HCT116 (cell line): ENCODE results near the gene CDKAL1. TPM values are rescaled to one million over a fixed set of nuclear protein-coding genes. Genes with fewer than 3 reads are reported as not detected.

ENCODE experiments used
- ATAC-seq: fragments of 200-7000 bp; cut with Tn5 transposase; 2 replicates; pipeline ENCODE4 v1.9.1; 2020; ENCODE audit warnings: mild to moderate bottlenecking, moderate library complexity
- BruUV-seq: library from RNA; stranded (reverse); fragments of 400-500 nt; replicated peaks from 2 replicates; lab custom pipeline; 2021; lab: Mats Ljungman, UMichigan
- CTCF ChIA-PET: fragments of 300-600 bp; sonication (Branson Sonifier 250); formaldehyde crosslinking; loops from one replicate; lab custom pipeline; 2021; ENCODE audit warnings: antibody characterized with exemption; lab: Charles Lee
- POLR2A ChIA-PET: fragments of 300-600, 350-600 bp; sonication (Branson Sonifier 250); formaldehyde crosslinking; loops from one replicate; lab custom pipeline; 2021; ENCODE audit warnings: antibody characterized with exemption; lab: Charles Lee
- RAD21 ChIA-PET, 2 experiments: fragments of 300-600 bp; sonication (Branson Sonifier 250); formaldehyde crosslinking; loops; one replicate each; lab custom pipeline; 2023; ENCODE audit warnings: low total read pairs in 2 of 2; ENCODE audit not compliant: uncharacterized antibody in 2 of 2, unreplicated experiment in 2 of 2, low non-redundant PET in 1 of 2; lab: Charles Lee
- DNase-seq: peaks from one replicate; pipeline ENCODE4 v3.0.0-alpha.2; 2010; ENCODE audit warnings: low read depth, low spot score
- H2AFZ ChIP-seq: fragments of 200-600 bp; shearing (Covaris generic), sonication (generic); 2 replicates; pipeline ENCODE4 v1.6.1; 2017; ENCODE audit warnings: low read depth, mixed run types, mixed read lengths, antibody characterized with exemption, low read length; ENCODE audit not compliant: poor library complexity, severe bottlenecking
- H3K27ac ChIP-seq: 2 replicates; pipeline ENCODE4 v1.5.1; 2012; ENCODE audit warnings: low read depth, low read length
- H3K27me3 ChIP-seq: fragments of 200-600 bp; sonication (generic); 2 replicates; pipeline ENCODE4 v1.6.1; 2016; ENCODE audit warnings: mixed run types, low read length, mixed read lengths; ENCODE audit not compliant: insufficient read depth
- H3K36me3 ChIP-seq, 2 experiments: fragments of 200-500 bp in 1 of 2; fragments of 200-600 bp in 1 of 2; sonication (Bioruptor generic) in 1 of 2; sonication (generic) in 1 of 2; 2 replicates each; pipeline versions ENCODE4 v1.5.1 to v1.6.1; 2014 to 2016; ENCODE audit warnings: low read length in 2 of 2, inconsistent platforms in 1 of 2, mixed read lengths in 1 of 2, mixed run types in 1 of 2; ENCODE audit not compliant: insufficient read depth in 2 of 2, control insufficient read depth in 1 of 2
- H3K4me1 ChIP-seq, 2 experiments: fragments of 200-600 bp in 1 of 2; sonication (generic) in 1 of 2; 2 replicates each; pipeline versions ENCODE4 v1.5.1 to v1.6.1; 2012 to 2017; ENCODE audit warnings: low read length in 2 of 2, inconsistent platforms in 1 of 2, mild to moderate bottlenecking in 1 of 2, mixed read lengths in 1 of 2, mixed run types in 1 of 2, moderate library complexity in 1 of 2; ENCODE audit not compliant: insufficient read depth in 2 of 2, control insufficient read depth in 1 of 2
- H3K4me2 ChIP-seq: fragments of 200-600 bp; sonication (generic); 2 replicates; pipeline ENCODE4 v1.6.1; 2017; ENCODE audit warnings: mixed run types, low read length, mixed read lengths
- H3K4me3 ChIP-seq, 2 experiments: fragments of 200-600 bp in 1 of 2; sonication (generic) in 1 of 2; replicated peaks in 1 of 2; 2 replicates each; pipeline ENCODE4 v1.5.1; 2011 to 2016; ENCODE audit warnings: low read length in 2 of 2, control low read depth in 1 of 2, low read depth in 1 of 2, mild to moderate bottlenecking in 1 of 2, mixed read lengths in 1 of 2, mixed run types in 1 of 2
- H3K79me2 ChIP-seq: fragments of 200-600 bp; sonication (generic); 2 replicates; pipeline ENCODE4 v1.6.1; 2017; ENCODE audit warnings: mild to moderate bottlenecking, mixed run types, low read length, moderate library complexity, mixed read lengths; ENCODE audit not compliant: insufficient read depth
- H3K9ac ChIP-seq: fragments of 200-600 bp; sonication (generic); 2 replicates; pipeline ENCODE4 v1.6.1; 2016; ENCODE audit warnings: low read length, mixed read lengths
- H3K9me2 ChIP-seq: fragments of 200-600 bp; sonication (generic), shearing (Covaris generic); 2 replicates; pipeline ENCODE4 v1.6.1; 2017; ENCODE audit warnings: mixed run types, mild to moderate bottlenecking, moderate library complexity; ENCODE audit not compliant: insufficient read depth
- H3K9me3 ChIP-seq, 2 experiments: fragments of 200-500 bp in 1 of 2; fragments of 200-600 bp in 1 of 2; sonication (Bioruptor generic) in 1 of 2; sonication (generic) in 1 of 2; 2 replicates each; pipeline ENCODE4 v1.6.1; 2014 to 2017; ENCODE audit warnings: low read length in 2 of 2, mixed read lengths in 2 of 2, inconsistent platforms in 1 of 2, low read depth in 1 of 2, mild to moderate bottlenecking in 1 of 2, mixed run types in 1 of 2, moderate library complexity in 1 of 2; ENCODE audit not compliant: control insufficient read depth in 1 of 2, insufficient read depth in 1 of 2
- H4K20me1 ChIP-seq: fragments of 200-600 bp; sonication (generic), shearing (Covaris generic); 2 replicates; pipeline ENCODE4 v1.6.1; 2017; ENCODE audit warnings: mixed run types, mild to moderate bottlenecking, moderate library complexity; ENCODE audit not compliant: insufficient read depth
- CBX3 ChIP-seq: IDR thresholded peaks from 2 replicates; pipeline ENCODE4 v1.6.1; 2012; ENCODE audit warnings: low read depth
- CEBPB ChIP-seq: IDR thresholded peaks from 2 replicates; pipeline ENCODE4 v1.6.1; 2012; ENCODE audit warnings: low read depth
- EGR1 ChIP-seq: IDR thresholded peaks from 2 replicates; pipeline ENCODE4 v1.6.1; 2012; ENCODE audit warnings: low read depth
- ELF1 ChIP-seq: IDR thresholded peaks from 2 replicates; pipeline ENCODE4 v1.6.1; 2012; ENCODE audit warnings: low read depth, borderline replicate concordance
- EZH2 ChIP-seq: fragments of 200-600 bp; sonication (generic); IDR thresholded peaks from 2 replicates; pipeline ENCODE4 v1.6.1; 2017; ENCODE audit warnings: antibody characterized with exemption, mixed run types
- EZH2phosphoT487 ChIP-seq: fragments of 200-600 bp; IDR thresholded peaks from 2 replicates; pipeline ENCODE4 v1.6.1; 2018; ENCODE audit warnings: antibody characterized with exemption, borderline replicate concordance
- FOSL1 ChIP-seq: IDR thresholded peaks from 2 replicates; pipeline ENCODE4 v1.6.1; 2012; ENCODE audit warnings: low read depth
- POLR2A ChIP-seq: IDR thresholded peaks from 2 replicates; pipeline ENCODE4 v1.7.0; 2011; ENCODE audit warnings: borderline replicate concordance; ENCODE audit not compliant: insufficient read depth, insufficient read length; ENCODE audit errors: extremely low read depth
- POLR2AphosphoS5 ChIP-seq: IDR thresholded peaks from 2 replicates; pipeline ENCODE4 v1.6.1; 2011; ENCODE audit warnings: mild to moderate bottlenecking, low read depth, low read length, moderate library complexity
- RAD21 ChIP-seq: IDR thresholded peaks from 2 replicates; pipeline ENCODE4 v1.6.1; 2012; ENCODE audit warnings: low read depth, mild to moderate bottlenecking
- REST ChIP-seq: IDR thresholded peaks from 2 replicates; pipeline ENCODE4 v1.6.1; 2012; ENCODE audit warnings: low read depth
- SIN3A ChIP-seq: IDR thresholded peaks from 2 replicates; pipeline ENCODE4 v1.6.1; 2012; ENCODE audit warnings: low read depth
- SP1 ChIP-seq: IDR thresholded peaks from 2 replicates; pipeline ENCODE4 v1.6.1; 2012; ENCODE audit warnings: low read depth
- SRF ChIP-seq: IDR thresholded peaks from 2 replicates; pipeline ENCODE4 v1.6.1; 2012; ENCODE audit warnings: low read depth
- TCF7L2 ChIP-seq: IDR thresholded peaks from 2 replicates; pipeline ENCODE4 v1.7.0; 2011; ENCODE audit warnings: borderline replicate concordance, inconsistent platforms; ENCODE audit not compliant: insufficient read depth, insufficient read length; ENCODE audit errors: extremely low read depth
- YY1 ChIP-seq: IDR thresholded peaks from 2 replicates; pipeline ENCODE4 v1.6.1; 2011; ENCODE audit warnings: low read length, low read depth, moderate library complexity, mild to moderate bottlenecking; ENCODE audit not compliant: insufficient replicate concordance; ENCODE audit errors: extremely low read depth
- ZBTB33 ChIP-seq: IDR thresholded peaks from 2 replicates; pipeline ENCODE4 v1.6.1; 2011; ENCODE audit warnings: mild to moderate bottlenecking, low read length, moderate library complexity; ENCODE audit not compliant: insufficient replicate concordance; ENCODE audit errors: extremely low read depth
- ZFX ChIP-seq: fragments of 450-650 bp; IDR thresholded peaks from 2 replicates; pipeline ENCODE4 v1.6.1; 2017
- ZNF274 ChIP-seq: fragments of 200-500 bp; sonication (Bioruptor generic); IDR thresholded peaks from 2 replicates; pipeline ENCODE4 v1.6.1; 2014; ENCODE audit warnings: mild to moderate bottlenecking, low read depth, low read length, inconsistent platforms
- intact Hi-C: fragments of 100-400 bp; cut with micrococcal nuclease; formaldehyde crosslinking; loops from 2 replicates; pipeline ENCODE4 v1.10.0; 2022
- total RNA-seq: library from RNA; stranded (reverse); gene quantifications from one replicate; pipeline ENCODE4 v1.2.1, GENCODE V29; 2021; ENCODE audit not compliant: unreplicated experiment
- TF ChIP-seq, protein P1 (sequence below): IDR thresholded peaks from 2 replicates; pipeline ENCODE4 v1.6.1; 2012

The CDKAL1 gene
- total RNA-seq, 1 experiment from 2014 or later: 14.9 TPM

- Histone ChIP-seq H2AFZ (no peak overlapping the region), H3K4me1 (peaks cover 7 to 8% of the 10 kb centered on the region in 2 experiments; a peak in 3 of 4 replicates), H3K27me3 (no peaks in the 10 kb centered on the region), H3K9me2 (no peaks in the 10 kb centered on the region), H4K20me1 (no peaks in the 10 kb centered on the region), H3K4me2 (no peak overlapping the region), H3K27ac (no peak overlapping the region), H3K9ac (no peak overlapping the region), H3K79me2 (no peaks in the 10 kb centered on the region), H3K4me3 (no peak overlapping the region), H3K9me3 (peaks cover 0 to 7% of the 10 kb centered on the region in 2 experiments; a peak in 1 of 4 replicates), H3K36me3 (no peaks in the 10 kb centered on the region)
- ChIA-PET POLR2A (no interaction called here), RAD21 (no interaction called here), CTCF (no interaction called here)
- ATAC-seq (no peak), DNase-seq (no peak)
- no TSS peak for BruUV-seq
- intact Hi-C loops: no loop called here
- TF ChIP-seq POLR2A (no peak), SRF (no peak), ZNF274 (no peak), SIN3A (no peak), POLR2AphosphoS5 (no peak), CEBPB (no peak), TCF7L2 (no peak), REST (no peak), FOSL1 (no peak), ZFX (no peak), YY1 (no peak), EZH2phosphoT487 (no peak), RAD21 (no peak), SP1 (no peak), CBX3 (no peak), ELF1 (no peak), EGR1 (no peak), EZH2 (no peak), ZBTB33 (no peak)
- TF ChIP-seq, protein P1, sequence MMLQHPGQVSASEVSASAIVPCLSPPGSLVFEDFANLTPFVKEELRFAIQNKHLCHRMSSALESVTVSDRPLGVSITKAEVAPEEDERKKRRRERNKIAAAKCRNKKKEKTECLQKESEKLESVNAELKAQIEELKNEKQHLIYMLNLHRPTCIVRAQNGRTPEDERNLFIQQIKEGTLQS: no peak
These were observed 385.6 kb downstream of the CDKAL1 start for GRCh38 chr6:20919677-20920385.
